Ishikawa (cell line): ENCODE results near the gene ATP6V1C2.

Source experiments
- CEBPB ChIP-seq: IDR thresholded peaks from 2 replicates; pipeline ENCODE4 v1.6.1; 2012
- CREB1 ChIP-seq: IDR thresholded peaks from 2 replicates; pipeline ENCODE4 v1.6.1; 2012; ENCODE audit warnings: low read depth
- EP300 ChIP-seq: IDR thresholded peaks from 2 replicates; pipeline ENCODE4 v1.6.1; 2012; ENCODE audit warnings: borderline replicate concordance
- FOXM1 ChIP-seq: IDR thresholded peaks from 2 replicates; pipeline ENCODE4 v1.6.1; 2012; ENCODE audit warnings: low read depth, borderline replicate concordance
- TAF1 ChIP-seq: IDR thresholded peaks from 2 replicates; pipeline ENCODE4 v1.6.1; 2012; ENCODE audit warnings: low read depth, mild to moderate bottlenecking
- TEAD4 ChIP-seq: IDR thresholded peaks from 2 replicates; pipeline ENCODE4 v1.6.1; 2012
- YY1 ChIP-seq: IDR thresholded peaks from 2 replicates; pipeline ENCODE4 v1.6.1; 2012; ENCODE audit warnings: low read depth
- ZBTB7A ChIP-seq: IDR thresholded peaks from 2 replicates; pipeline ENCODE4 v1.6.1; 2012; ENCODE audit warnings: low read depth
- TF ChIP-seq, protein P1 (sequence below): IDR thresholded peaks from 2 replicates; pipeline ENCODE4 v1.6.1; 2012; ENCODE audit warnings: low read depth, mild to moderate bottlenecking
- TF ChIP-seq, protein P2 (sequence below): IDR thresholded peaks from 2 replicates; pipeline ENCODE4 v1.6.1; 2012

DNA sequence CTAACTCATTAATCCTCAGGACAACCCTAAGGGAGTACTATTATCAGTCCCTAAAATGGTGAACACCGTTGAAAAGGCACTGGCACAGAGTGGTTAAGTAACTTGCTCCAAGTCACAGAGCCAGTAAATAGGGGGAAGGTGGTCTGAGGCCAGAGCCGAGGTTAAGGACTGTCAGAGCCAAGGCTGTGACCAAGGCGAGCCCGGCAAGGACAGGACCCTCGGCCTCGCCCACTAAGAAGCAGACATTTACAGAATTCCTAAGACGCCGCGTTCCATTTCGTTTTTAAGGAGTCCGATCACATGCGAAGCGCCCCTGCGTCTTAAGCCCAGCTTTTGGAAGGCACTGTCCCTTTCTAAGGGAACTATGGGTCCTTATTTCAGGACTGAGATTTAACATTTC, 90.1 kb downstream of the ATP6V1C2 start:
- TF ChIP-seq CREB1 (no peak), CEBPB (no peak), TEAD4 (no peak), EP300 (no peak), TAF1 (no peak), FOXM1 (no peak), YY1 (no peak), ZBTB7A (no peak)
- TF ChIP-seq, protein P1, sequence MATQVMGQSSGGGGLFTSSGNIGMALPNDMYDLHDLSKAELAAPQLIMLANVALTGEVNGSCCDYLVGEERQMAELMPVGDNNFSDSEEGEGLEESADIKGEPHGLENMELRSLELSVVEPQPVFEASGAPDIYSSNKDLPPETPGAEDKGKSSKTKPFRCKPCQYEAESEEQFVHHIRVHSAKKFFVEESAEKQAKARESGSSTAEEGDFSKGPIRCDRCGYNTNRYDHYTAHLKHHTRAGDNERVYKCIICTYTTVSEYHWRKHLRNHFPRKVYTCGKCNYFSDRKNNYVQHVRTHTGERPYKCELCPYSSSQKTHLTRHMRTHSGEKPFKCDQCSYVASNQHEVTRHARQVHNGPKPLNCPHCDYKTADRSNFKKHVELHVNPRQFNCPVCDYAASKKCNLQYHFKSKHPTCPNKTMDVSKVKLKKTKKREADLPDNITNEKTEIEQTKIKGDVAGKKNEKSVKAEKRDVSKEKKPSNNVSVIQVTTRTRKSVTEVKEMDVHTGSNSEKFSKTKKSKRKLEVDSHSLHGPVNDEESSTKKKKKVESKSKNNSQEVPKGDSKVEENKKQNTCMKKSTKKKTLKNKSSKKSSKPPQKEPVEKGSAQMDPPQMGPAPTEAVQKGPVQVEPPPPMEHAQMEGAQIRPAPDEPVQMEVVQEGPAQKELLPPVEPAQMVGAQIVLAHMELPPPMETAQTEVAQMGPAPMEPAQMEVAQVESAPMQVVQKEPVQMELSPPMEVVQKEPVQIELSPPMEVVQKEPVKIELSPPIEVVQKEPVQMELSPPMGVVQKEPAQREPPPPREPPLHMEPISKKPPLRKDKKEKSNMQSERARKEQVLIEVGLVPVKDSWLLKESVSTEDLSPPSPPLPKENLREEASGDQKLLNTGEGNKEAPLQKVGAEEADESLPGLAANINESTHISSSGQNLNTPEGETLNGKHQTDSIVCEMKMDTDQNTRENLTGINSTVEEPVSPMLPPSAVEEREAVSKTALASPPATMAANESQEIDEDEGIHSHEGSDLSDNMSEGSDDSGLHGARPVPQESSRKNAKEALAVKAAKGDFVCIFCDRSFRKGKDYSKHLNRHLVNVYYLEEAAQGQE = no peak
- TF ChIP-seq, protein P2, sequence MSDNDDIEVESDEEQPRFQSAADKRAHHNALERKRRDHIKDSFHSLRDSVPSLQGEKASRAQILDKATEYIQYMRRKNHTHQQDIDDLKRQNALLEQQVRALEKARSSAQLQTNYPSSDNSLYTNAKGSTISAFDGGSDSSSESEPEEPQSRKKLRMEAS = no peak
